Mesenteric fat pad (tissue), 1 donor: ENCODE data around the gene OR4C3. TPM values are rescaled to one million over a fixed set of nuclear protein-coding genes. Genes with fewer than 3 reads are reported as not detected.
"Not testable (repeated sequence)": the region's sequence is repeated elsewhere in the genome, so short reads cannot be mapped to it uniquely, and the experiment has no call there.

ENCODE experiments used
- DNase-seq: peaks from one replicate; pipeline ENCODE4 v3.0.0-alpha.2; 2020; ENCODE audit warnings: low spot score
- long read RNA-seq: library from polyadenylated mRNA; unstranded; transcript quantifications from one replicate; pipeline ENCODE4 v2.0.0, GENCODE V29; 2020
- total RNA-seq: library from RNA; stranded (reverse); fragmentation: NEBNext Ultra II Directional; extraction: Animal tissue kit (Norgen Biotek cat#: 25700); gene quantifications from one replicate; pipeline ENCODE4 v1.2.1, GENCODE V29; 2021
- donor health status: DM: yes; HTN: yes; CAD: no.

The OR4C3 gene
- total RNA-seq = not detected
- long read RNA-seq = 0 reads

GRCh38 chr11:48324620-48325019 is at the start of gene OR4C3:
OR4C3 (plus strand) TSS chr11:48324920; CDS start chr11:48325022, 102 bp downstream.
- not testable (repeated sequence) for DNase-seq

GRCh38 chr11:48305923-48306322 is 18.8 kb upstream of the OR4C3 start, which contains the start of gene OR4S1:
OR4S1 (plus strand) TSS chr11:48306223; CDS start chr11:48306223, 0 bp downstream.
- DNase-seq = no peak

- no peak for DNase-seq
These were observed 16.8 kb upstream of the OR4C3 start for GRCh38 chr11:48307760-48308386.

GRCh38 chr11:48313590-48313989 is 11.1 kb upstream of the OR4C3 start:
- not testable (repeated sequence) for DNase-seq

GRCh38 chr11:48319813-48320212 is 4.9 kb upstream of the OR4C3 start:
- not testable (repeated sequence) for DNase-seq

DNA sequence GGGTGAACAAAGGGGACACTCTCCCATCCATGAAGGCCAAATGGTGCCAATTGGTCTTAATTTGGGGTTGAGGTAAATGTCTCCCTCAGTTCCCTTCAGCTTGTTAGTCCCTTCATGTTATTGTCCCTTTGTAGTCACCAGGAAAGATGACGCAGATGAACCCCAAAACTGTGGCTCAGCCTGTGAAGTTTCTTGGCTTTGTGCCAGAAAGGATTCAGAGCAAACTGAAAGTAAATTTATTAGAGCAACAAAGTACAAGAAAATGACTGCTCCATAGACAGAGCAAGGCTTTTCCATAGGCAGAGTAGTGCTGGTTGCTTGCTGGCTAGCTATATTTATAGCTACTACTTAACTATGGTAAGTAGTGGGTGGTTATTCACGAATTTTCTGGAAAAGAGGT is 16.7 kb downstream of the OR4C3 start:
- no peak for DNase-seq

DNA sequence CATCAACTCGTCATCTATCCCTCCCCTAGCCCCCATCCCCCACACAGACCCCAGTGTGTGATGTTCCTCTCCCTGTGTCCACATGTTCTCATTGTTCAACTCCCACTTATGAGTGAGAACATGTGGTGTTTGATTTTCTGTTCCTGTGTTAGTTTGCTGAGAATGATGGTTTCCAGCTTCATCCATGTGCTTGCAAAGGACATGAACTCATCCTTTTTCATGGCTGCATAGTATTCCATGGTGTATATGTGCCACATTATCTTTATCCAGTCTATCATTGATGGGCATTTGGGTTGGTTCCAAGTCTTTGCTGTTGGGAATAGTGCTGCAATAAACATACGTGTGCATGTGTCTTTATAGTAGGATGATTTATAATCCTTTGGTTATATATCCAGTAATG is 17.8 kb downstream of the OR4C3 start:
- not testable (repeated sequence) for DNase-seq

- not testable (repeated sequence) for DNase-seq
These were observed 21.6 kb downstream of the OR4C3 start for GRCh38 chr11:48346286-48346685.

GRCh38 chr11:48354013-48354412 is 29.3 kb downstream of the OR4C3 start:
- no peak for DNase-seq

GRCh38 chr11:48354677-48355076 is 30.0 kb downstream of the OR4C3 start:
- no peak for DNase-seq

DNA sequence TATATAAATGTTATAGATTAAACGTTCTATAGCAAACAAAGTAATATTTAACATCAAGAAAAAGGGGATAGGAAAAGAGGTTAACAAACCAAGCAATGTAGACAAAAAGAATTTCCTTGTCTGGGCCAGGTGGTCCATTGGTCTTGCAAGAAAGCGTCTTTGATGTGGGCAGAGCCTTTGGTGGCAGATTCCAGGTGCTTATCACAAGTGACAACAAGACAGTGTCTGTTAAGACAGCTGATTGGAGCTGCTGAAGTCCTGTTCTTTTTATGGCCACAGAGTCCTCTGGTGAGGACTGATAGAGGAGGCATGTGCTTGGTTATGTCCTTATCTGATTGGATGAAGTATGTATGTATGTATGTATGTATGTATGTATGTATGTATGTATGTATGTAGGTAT is 36.6 kb downstream of the OR4C3 start:
- DNase-seq = not testable (repeated sequence)

DNA sequence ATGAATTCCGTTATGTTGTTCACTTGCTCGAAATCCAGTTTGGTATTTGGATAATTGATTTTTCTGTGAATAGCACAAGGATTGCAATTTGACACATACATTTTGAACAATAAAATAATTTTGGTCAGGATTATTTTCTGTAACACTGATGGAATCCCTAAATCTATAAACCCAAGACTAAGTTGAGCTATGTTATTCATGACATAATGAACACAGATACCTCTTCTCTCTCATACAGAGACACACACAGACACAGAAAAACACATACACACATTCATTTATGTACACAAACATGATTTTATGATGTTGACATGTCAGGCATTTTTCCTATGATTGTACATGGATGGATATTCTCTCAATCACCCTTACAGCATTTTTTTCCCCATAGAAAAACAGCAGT is 41.6 kb downstream of the OR4C3 start, which contains the start of gene OR4C5:
TSS of gene OR4C5 (minus strand) at position 101 of the 400 bp plus-strand sequence. CDS start at position 101, 0 bp downstream.
- no peak for DNase-seq

Other genes starting within 250 kb of the OR4C3 start
- gene OR4B1, start 108.1 kb upstream of the OR4C3 start, total RNA-seq = not detected
- not detected for gene OR4X2, start 79.8 kb upstream of the OR4C3 start, total RNA-seq
- not detected for gene OR4X1, start 61.1 kb upstream of the OR4C3 start, total RNA-seq
- gene OR4S1, start 18.7 kb upstream of the OR4C3 start, total RNA-seq = not detected
- gene OR4C5, start 41.5 kb downstream of the OR4C3 start, total RNA-seq = not detected
- not detected for gene OR4A47, start 163.9 kb downstream of the OR4C3 start, total RNA-seq